ENCODE data around the gene KCNIP1.

KCNIP1 gene
- total RNA-seq, result 0 reads per million in 3 experiments

GRCh38 chr5:170503990-170504596 lies at the start of gene KCNIP1:
KCNIP1 (plus strand) TSS chr5:170504020.
- DNase-seq, result no peak

- DNase-seq, result no peak
Observed at GRCh38 chr5:170463426-170463825, 40.4 kb upstream of the KCNIP1 start.

- DNase-seq, result no peak
Observed at GRCh38 chr5:170464280-170465127, 39.3 kb upstream of the KCNIP1 start.

- no peak for DNase-seq
Observed at GRCh38 chr5:170466553-170466952, 37.3 kb upstream of the KCNIP1 start.

GRCh38 chr5:170466988-170467707 lies 36.7 kb upstream of the KCNIP1 start:
- no peak for DNase-seq

GRCh38 chr5:170468633-170469285 lies 35.1 kb upstream of the KCNIP1 start:
- no peak for DNase-seq

- no peak for DNase-seq
Observed at GRCh38 chr5:170469414-170469813, 34.4 kb upstream of the KCNIP1 start.

- no peak for DNase-seq
Observed at GRCh38 chr5:170470275-170470674, 33.5 kb upstream of the KCNIP1 start.

GRCh38 chr5:170470808-170471404 lies 32.9 kb upstream of the KCNIP1 start:
- no peak for DNase-seq

- DNase-seq, result no peak
Observed at GRCh38 chr5:170471551-170472178, 32.2 kb upstream of the KCNIP1 start.

GRCh38 chr5:170473642-170474041 lies 30.2 kb upstream of the KCNIP1 start:
- DNase-seq, result no peak

- DNase-seq, result no peak
Observed at GRCh38 chr5:170474489-170475274, 29.1 kb upstream of the KCNIP1 start.

- DNase-seq, result no peak
Observed at GRCh38 chr5:170475294-170476000, 28.4 kb upstream of the KCNIP1 start.

GRCh38 chr5:170476704-170477103 lies 27.1 kb upstream of the KCNIP1 start:
- DNase-seq, result no peak

- DNase-seq, result no peak
Observed at GRCh38 chr5:170477906-170478305, 25.9 kb upstream of the KCNIP1 start.

GRCh38 chr5:170478306-170478705 lies 25.5 kb upstream of the KCNIP1 start:
- DNase-seq, result no peak

- no peak for DNase-seq
Observed at GRCh38 chr5:170479484-170479883, 24.3 kb upstream of the KCNIP1 start.

- DNase-seq, result no peak
Observed at GRCh38 chr5:170480260-170480659, 23.6 kb upstream of the KCNIP1 start.

- no peak for DNase-seq
Observed at GRCh38 chr5:170481849-170482248, 22.0 kb upstream of the KCNIP1 start.

GRCh38 chr5:170482511-170482910 lies 21.3 kb upstream of the KCNIP1 start:
- no peak for DNase-seq

All from central memory CD4-positive, alpha-beta T cell (primary cell).